ENCODE results near the gene ZNF281.
A peak's percentile ranks its signal among the peaks of the same experiment; 100 is the strongest.

ZNF281 gene

GRCh38 chr1:200381256-200381984 lies 28.4 kb downstream of the ZNF281 start:
- H3K27me3 ChIP-seq (ENCODE audit: control insufficient read depth, insufficient read depth, low read length) = no peaks in the 10 kb centered on the region
- H3K4me3 ChIP-seq (ENCODE audit: low read length) = no peak overlapping the region
- no peaks in the 10 kb centered on the region for H3K9me3 ChIP-seq (ENCODE audit: control insufficient read depth, low read depth, low read length)
- peaks cover 16% of the 10 kb centered on the region for H3K4me1 ChIP-seq (ENCODE audit: control insufficient read depth, low read depth, low read length)
- H3K9ac ChIP-seq (ENCODE audit: low read length) = no peak overlapping the region
- no peak overlapping the region for H3K27ac ChIP-seq (ENCODE audit: low read length)
- H3K36me3 ChIP-seq (ENCODE audit: control insufficient read depth, low read depth, low read length) = no peaks in the 10 kb centered on the region

GRCh38 chr1:200380589-200381021 lies 29.2 kb downstream of the ZNF281 start:
- H3K9me3 ChIP-seq (ENCODE audit: control insufficient read depth, low read depth, low read length) = no peaks in the 10 kb centered on the region
- H3K36me3 ChIP-seq (ENCODE audit: control insufficient read depth, low read depth, low read length) = no peaks in the 10 kb centered on the region
- no peak overlapping the region for H3K27ac ChIP-seq (ENCODE audit: low read length)
- peaks cover 16% of the 10 kb centered on the region for H3K4me1 ChIP-seq (ENCODE audit: control insufficient read depth, low read depth, low read length)
- H3K9ac ChIP-seq (ENCODE audit: low read length) = no peak overlapping the region
- no peaks in the 10 kb centered on the region for H3K27me3 ChIP-seq (ENCODE audit: control insufficient read depth, insufficient read depth, low read length)
- no peak overlapping the region for H3K4me3 ChIP-seq (ENCODE audit: low read length)

DNA sequence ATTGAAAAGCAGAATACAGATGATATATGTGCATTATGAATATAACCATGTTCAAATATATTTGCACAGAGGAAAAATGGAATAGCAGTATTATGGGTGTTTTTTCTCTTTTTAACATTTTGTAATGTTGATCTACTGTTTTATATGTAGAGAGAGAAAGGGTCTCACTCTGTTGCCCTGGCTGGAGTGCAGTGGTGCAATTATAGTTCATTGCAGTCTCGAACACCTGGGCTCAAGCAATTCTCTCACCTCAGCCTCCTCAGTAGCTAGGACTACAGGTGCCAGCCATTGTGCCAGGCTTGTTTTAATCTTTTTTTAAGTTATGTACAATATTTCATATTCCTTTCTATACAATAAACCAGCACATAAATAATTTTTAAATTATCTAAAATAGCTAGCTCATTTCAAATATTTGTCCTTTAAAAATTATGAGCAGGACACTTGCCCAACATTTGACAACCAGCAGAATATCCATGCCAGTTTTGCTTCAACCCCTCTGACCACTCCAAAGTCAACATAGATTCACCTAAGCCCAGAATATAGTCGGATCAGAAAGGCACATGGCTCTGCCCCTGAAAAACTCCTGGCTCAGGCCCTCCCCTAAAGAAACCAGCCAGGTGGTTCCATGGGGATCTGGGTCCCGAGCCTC lies 29.8 kb downstream of the ZNF281 start:
- Histone ChIP-seq H3K9me3 (ENCODE audit: control insufficient read depth, low read depth, low read length) (no peaks in the 10 kb centered on the region), H3K36me3 (ENCODE audit: control insufficient read depth, low read depth, low read length) (no peaks in the 10 kb centered on the region), H3K4me1 (ENCODE audit: control insufficient read depth, low read depth, low read length) (peaks cover 19% of the 10 kb centered on the region), H3K9ac (ENCODE audit: low read length) (no peak overlapping the region), H3K27me3 (ENCODE audit: control insufficient read depth, insufficient read depth, low read length) (no peaks in the 10 kb centered on the region), H3K27ac (ENCODE audit: low read length) (no peak overlapping the region), H3K4me3 (ENCODE audit: low read length) (no peak overlapping the region)

GRCh38 chr1:200379432-200379757 lies 30.4 kb downstream of the ZNF281 start:
- no peak overlapping the region for H3K9ac ChIP-seq (ENCODE audit: low read length)
- H3K36me3 ChIP-seq (ENCODE audit: control insufficient read depth, low read depth, low read length) = no peaks in the 10 kb centered on the region
- H3K27ac ChIP-seq (ENCODE audit: low read length) = no peak overlapping the region
- peaks cover 26% of the 10 kb centered on the region for H3K4me1 ChIP-seq (ENCODE audit: control insufficient read depth, low read depth, low read length)
- no peaks in the 10 kb centered on the region for H3K27me3 ChIP-seq (ENCODE audit: control insufficient read depth, insufficient read depth, low read length)
- H3K9me3 ChIP-seq (ENCODE audit: control insufficient read depth, low read depth, low read length) = no peaks in the 10 kb centered on the region
- no peak overlapping the region for H3K4me3 ChIP-seq (ENCODE audit: low read length)

- Histone ChIP-seq H3K36me3 (ENCODE audit: control insufficient read depth, low read depth, low read length) (no peaks in the 10 kb centered on the region), H3K4me3 (ENCODE audit: low read length) (no peak overlapping the region), H3K27ac (ENCODE audit: low read length) (no peak overlapping the region), H3K27me3 (ENCODE audit: control insufficient read depth, insufficient read depth, low read length) (no peaks in the 10 kb centered on the region), H3K4me1 (ENCODE audit: control insufficient read depth, low read depth, low read length) (peaks cover 39% of the 10 kb centered on the region), H3K9me3 (ENCODE audit: control insufficient read depth, low read depth, low read length) (no peaks in the 10 kb centered on the region), H3K9ac (ENCODE audit: low read length) (no peak overlapping the region)
Observed at GRCh38 chr1:200378096-200378495, 31.7 kb downstream of the ZNF281 start.

- H3K27me3 ChIP-seq (ENCODE audit: control insufficient read depth, insufficient read depth, low read length) = no peaks in the 10 kb centered on the region
- H3K4me3 ChIP-seq (ENCODE audit: low read length) = no peak overlapping the region
- H3K27ac ChIP-seq (ENCODE audit: low read length) = no peak overlapping the region
- H3K9ac ChIP-seq (ENCODE audit: low read length) = no peak overlapping the region
- no peaks in the 10 kb centered on the region for H3K36me3 ChIP-seq (ENCODE audit: control insufficient read depth, low read depth, low read length)
- H3K9me3 ChIP-seq (ENCODE audit: control insufficient read depth, low read depth, low read length) = no peaks in the 10 kb centered on the region
- peaks cover 52% of the 10 kb centered on the region for H3K4me1 ChIP-seq (ENCODE audit: control insufficient read depth, low read depth, low read length)
Observed at GRCh38 chr1:200376528-200376927, 33.3 kb downstream of the ZNF281 start.

DNA sequence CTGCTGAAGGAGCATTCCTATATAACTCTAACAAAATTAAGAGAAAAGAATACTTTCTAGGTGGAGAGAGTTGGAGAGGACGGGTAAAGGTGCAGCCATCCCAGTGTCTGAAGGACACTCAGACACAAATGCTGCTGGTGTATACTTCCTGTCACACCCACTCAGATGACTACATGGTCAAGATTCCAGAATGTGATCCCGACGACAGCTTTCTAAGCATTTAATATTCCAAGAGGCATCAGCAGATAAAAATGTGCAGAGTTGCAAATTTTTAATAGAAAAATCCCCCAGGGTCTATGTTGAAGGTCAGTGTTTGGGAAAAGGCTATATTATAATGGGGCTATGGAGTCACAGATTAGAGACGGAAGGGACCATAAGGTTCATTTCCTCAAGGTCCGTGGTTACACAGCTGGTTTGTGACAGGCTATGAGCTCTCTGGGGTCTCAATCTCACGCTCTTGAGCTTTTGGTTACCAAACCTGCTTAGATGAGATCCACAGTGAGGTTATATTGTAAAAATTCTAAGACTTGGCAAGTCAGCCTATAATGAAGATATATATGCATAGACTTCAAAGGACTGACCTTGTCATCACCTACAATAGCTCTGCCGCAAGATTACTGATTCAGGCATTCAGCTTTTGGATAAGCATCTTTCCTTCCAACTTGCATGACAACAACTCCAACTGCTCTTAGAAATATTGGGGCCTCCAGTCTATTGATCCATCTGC lies 35.1 kb downstream of the ZNF281 start:
- H3K36me3 ChIP-seq (ENCODE audit: control insufficient read depth, low read depth, low read length) = no peaks in the 10 kb centered on the region
- no peaks in the 10 kb centered on the region for H3K9me3 ChIP-seq (ENCODE audit: control insufficient read depth, low read depth, low read length)
- H3K27ac ChIP-seq (ENCODE audit: low read length) = peak overlapping the region; percentile 97
- peak overlapping the region; percentile 75 for H3K4me3 ChIP-seq (ENCODE audit: low read length)
- H3K27me3 ChIP-seq (ENCODE audit: control insufficient read depth, insufficient read depth, low read length) = no peaks in the 10 kb centered on the region
- peak overlapping the region; percentile 72 for H3K9ac ChIP-seq (ENCODE audit: low read length)
- peaks cover 52% of the 10 kb centered on the region for H3K4me1 ChIP-seq (ENCODE audit: control insufficient read depth, low read depth, low read length)

- no peaks in the 10 kb centered on the region for H3K27me3 ChIP-seq (ENCODE audit: control insufficient read depth, insufficient read depth, low read length)
- H3K27ac ChIP-seq (ENCODE audit: low read length) = peak overlapping the region; percentile 97
- peak overlapping the region; percentile 75 for H3K4me3 ChIP-seq (ENCODE audit: low read length)
- no peaks in the 10 kb centered on the region for H3K36me3 ChIP-seq (ENCODE audit: control insufficient read depth, low read depth, low read length)
- H3K4me1 ChIP-seq (ENCODE audit: control insufficient read depth, low read depth, low read length) = peaks cover 61% of the 10 kb centered on the region
- peak overlapping the region; percentile 72 for H3K9ac ChIP-seq (ENCODE audit: low read length)
- H3K9me3 ChIP-seq (ENCODE audit: control insufficient read depth, low read depth, low read length) = no peaks in the 10 kb centered on the region
Observed at GRCh38 chr1:200373811-200374231, 36.0 kb downstream of the ZNF281 start.

DNA sequence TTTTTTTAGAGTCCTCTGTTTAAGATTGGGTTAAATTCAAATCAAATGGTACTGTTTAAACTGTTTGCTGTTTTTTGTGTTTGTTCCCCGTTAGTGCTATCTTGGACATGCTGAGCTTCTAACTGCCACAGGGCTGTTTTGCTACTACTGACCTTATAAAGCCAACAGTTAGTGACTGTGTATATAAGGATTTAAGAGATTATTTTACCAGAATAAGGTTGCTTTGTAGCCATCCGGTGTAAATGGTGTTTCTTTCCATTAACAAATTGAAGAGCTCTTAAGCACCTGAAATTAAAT lies 37.0 kb downstream of the ZNF281 start:
- peaks cover 58% of the 10 kb centered on the region for H3K4me1 ChIP-seq (ENCODE audit: control insufficient read depth, low read depth, low read length)

DNA sequence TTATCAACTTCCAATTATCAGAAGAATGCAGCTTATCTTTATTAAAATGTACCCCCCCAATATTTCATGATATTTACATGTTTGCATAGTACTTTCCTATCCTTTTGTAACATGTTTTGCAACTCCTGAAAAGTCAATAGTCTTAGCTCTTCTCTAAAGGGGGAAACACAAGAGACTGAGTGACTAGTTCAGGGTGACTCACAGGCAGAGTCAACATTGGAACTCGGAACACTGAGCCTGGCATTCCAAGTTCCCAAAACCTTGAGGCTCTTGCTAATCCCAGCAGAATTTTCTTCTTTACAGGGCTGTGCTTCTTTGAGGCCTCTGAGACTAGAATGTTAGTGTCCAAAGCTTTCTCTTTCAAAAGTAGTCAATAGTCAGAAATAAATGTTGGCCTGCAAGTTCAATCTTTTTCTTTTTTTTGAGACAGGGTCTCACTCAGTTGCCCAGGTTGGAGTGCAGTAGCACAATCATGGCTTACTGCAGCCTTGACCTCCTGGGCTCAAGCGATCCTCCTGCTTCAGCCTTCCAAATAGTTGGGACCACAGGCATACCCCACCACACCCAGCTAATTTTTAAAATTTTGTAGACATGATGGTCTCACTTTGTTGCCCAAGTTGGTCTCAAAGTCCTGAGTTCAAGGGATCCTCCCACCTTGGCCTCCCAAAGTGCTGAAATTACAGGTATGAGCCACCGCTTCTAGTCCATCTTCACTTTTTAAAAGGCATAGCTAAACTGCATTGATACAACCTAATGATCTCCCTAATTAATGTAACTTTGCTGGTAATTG lies 37.5 kb downstream of the ZNF281 start:
- H3K27me3 ChIP-seq (ENCODE audit: control insufficient read depth, insufficient read depth, low read length) = no peaks in the 10 kb centered on the region
- no peaks in the 10 kb centered on the region for H3K9me3 ChIP-seq (ENCODE audit: control insufficient read depth, low read depth, low read length)
- no peak overlapping the region for H3K4me3 ChIP-seq (ENCODE audit: low read length)
- peaks cover 56% of the 10 kb centered on the region for H3K4me1 ChIP-seq (ENCODE audit: control insufficient read depth, low read depth, low read length)
- no peak overlapping the region for H3K9ac ChIP-seq (ENCODE audit: low read length)
- H3K27ac ChIP-seq (ENCODE audit: low read length) = peak overlapping the region; percentile 52
- H3K36me3 ChIP-seq (ENCODE audit: control insufficient read depth, low read depth, low read length) = no peaks in the 10 kb centered on the region

More for the DNA sequence above, 37.0 kb downstream of the ZNF281 start:
- Histone ChIP-seq H3K4me3 (ENCODE audit: low read length) (peak overlapping the region; percentile 75), H3K9me3 (ENCODE audit: control insufficient read depth, low read depth, low read length) (no peaks in the 10 kb centered on the region), H3K9ac (ENCODE audit: low read length) (peak overlapping the region; percentile 72), H3K36me3 (ENCODE audit: control insufficient read depth, low read depth, low read length) (no peaks in the 10 kb centered on the region), H3K27me3 (ENCODE audit: control insufficient read depth, insufficient read depth, low read length) (no peaks in the 10 kb centered on the region), H3K27ac (ENCODE audit: low read length) (peak overlapping the region; percentile 52)

DNA sequence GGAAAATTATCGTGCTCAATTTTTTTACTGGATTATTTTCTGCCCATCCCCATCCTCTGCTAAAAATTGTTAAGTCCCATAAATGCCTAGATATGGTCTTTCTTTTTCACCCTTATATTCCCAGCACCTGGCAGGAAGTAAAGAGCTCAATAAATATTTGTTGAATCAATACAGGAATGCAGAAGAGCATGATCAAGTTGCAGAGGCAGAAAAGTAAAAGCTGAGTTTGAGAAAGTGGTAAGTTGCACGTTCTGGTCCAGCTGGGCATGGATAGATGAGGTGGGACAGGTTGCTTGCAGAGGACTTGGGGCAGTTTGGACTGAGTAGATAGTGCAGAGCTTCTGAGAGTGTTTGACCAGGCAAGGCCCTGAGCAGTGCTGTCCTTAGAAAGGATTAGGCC lies 40.1 kb downstream of the ZNF281 start:
- H3K27me3 ChIP-seq (ENCODE audit: control insufficient read depth, insufficient read depth, low read length) = no peaks in the 10 kb centered on the region
- H3K9ac ChIP-seq (ENCODE audit: low read length) = no peak overlapping the region
- H3K4me1 ChIP-seq (ENCODE audit: control insufficient read depth, low read depth, low read length) = peaks cover 67% of the 10 kb centered on the region
- no peak overlapping the region for H3K4me3 ChIP-seq (ENCODE audit: low read length)
- H3K9me3 ChIP-seq (ENCODE audit: control insufficient read depth, low read depth, low read length) = no peaks in the 10 kb centered on the region
- no peaks in the 10 kb centered on the region for H3K36me3 ChIP-seq (ENCODE audit: control insufficient read depth, low read depth, low read length)
- H3K27ac ChIP-seq (ENCODE audit: low read length) = no peak overlapping the region

Data from iPS-18a (cell line).